H1 (cell line): ENCODE measurements around the gene FHIT. TPM values are rescaled to one million over a fixed set of nuclear protein-coding genes. Genes with fewer than 3 reads are reported as not detected.

Experiments
- CTCF ChIA-PET: fragments of 300-600 bp; sonication (Branson Sonifier 250); formaldehyde crosslinking; loops from one replicate; lab custom pipeline; 2021; ENCODE audit not compliant: partially characterized antibody; lab: Charles Lee
- POLR2A ChIA-PET: fragments of 300-600 bp; sonication (Branson Sonifier 250); formaldehyde crosslinking; loops from one replicate; lab custom pipeline; 2021; ENCODE audit warnings: inconsistent platforms; ENCODE audit not compliant: partially characterized antibody; lab: Charles Lee
- DNase-seq, 2 experiments: peaks; one replicate each; pipeline versions ENCODE4 v3.0.0 to v3.0.0-alpha.2; 2010 to 2022; ENCODE audit warnings: low spot score in 2 of 2, low read depth in 1 of 2, mixed read lengths in 1 of 2
- FAIRE-seq: peaks from 2 replicates; lab custom pipeline; 2011; peaks lifted over from hg19 to GRCh38; lab: Jason Lieb, UNC
- H2AFZ ChIP-seq: 2 replicates; pipeline ENCODE4 v1.8.1; 2012; ENCODE audit warnings: low read length, inconsistent platforms
- H2AK5ac ChIP-seq: 2 replicates; pipeline ENCODE4 v1.6.1; 2013; ENCODE audit warnings: low read depth, low read length
- H2BK120ac ChIP-seq: replicated peaks from 2 replicates; pipeline ENCODE3; 2013; ENCODE audit warnings: low read depth, low read length, inconsistent platforms
- H2BK12ac ChIP-seq: 2 replicates; pipeline ENCODE4 v1.6.1; 2013; ENCODE audit warnings: low read depth, low read length
- H2BK15ac ChIP-seq: 2 replicates; pipeline ENCODE4 v1.6.1; 2013; ENCODE audit warnings: low read length
- H2BK20ac ChIP-seq: 2 replicates; pipeline ENCODE4 v1.6.1; 2013; ENCODE audit warnings: low read length
- H2BK5ac ChIP-seq: 2 replicates; pipeline ENCODE4 v1.6.1; 2013; ENCODE audit warnings: low read depth, low read length
- H3K14ac ChIP-seq: 2 replicates; pipeline ENCODE4 v1.6.1; 2013; ENCODE audit warnings: inconsistent platforms; ENCODE audit not compliant: insufficient read length
- H3K18ac ChIP-seq: 2 replicates; pipeline ENCODE4 v1.6.1; 2013; ENCODE audit warnings: low read length; ENCODE audit errors: extremely low read depth
- H3K23ac ChIP-seq: 2 replicates; pipeline ENCODE4 v1.6.1; 2013; ENCODE audit warnings: inconsistent platforms; ENCODE audit not compliant: insufficient read length
- H3K23me2 ChIP-seq: 2 replicates; pipeline ENCODE4 v1.6.1; 2013; ENCODE audit warnings: low read depth, low read length
- H3K27ac ChIP-seq: 2 replicates; pipeline ENCODE4 v1.6.1; 2011; ENCODE audit warnings: low read depth, low read length, inconsistent platforms
- H3K27me3 ChIP-seq, 4 experiments: replicated peaks in 1 of 4; 1 replicate in 1 of 4; 2 replicates in 3 of 4; pipeline versions ENCODE4 v1.6.1 to v1.8.1; 2011 to 2013; ENCODE audit warnings: low read length in 3 of 4, mild to moderate bottlenecking in 3 of 4, inconsistent platforms in 2 of 4, mixed read lengths in 2 of 4, moderate library complexity in 1 of 4; ENCODE audit not compliant: control insufficient read depth in 3 of 4, insufficient read depth in 3 of 4; ENCODE audit errors: extremely low read depth in 1 of 4
- H3K36me3 ChIP-seq, 4 experiments: 2 replicates each; pipeline versions ENCODE4 v1.6.1 to v1.8.1; 2011 to 2013; ENCODE audit warnings: mild to moderate bottlenecking in 4 of 4, low read length in 3 of 4, moderate library complexity in 2 of 4, control low read depth in 1 of 4, inconsistent platforms in 1 of 4; ENCODE audit not compliant: insufficient read depth in 4 of 4, control insufficient read depth in 2 of 4
- H3K4ac ChIP-seq: replicated peaks from 2 replicates; pipeline ENCODE3; 2013; ENCODE audit warnings: low read length, low read depth, mixed read lengths, inconsistent platforms; ENCODE audit not compliant: insufficient read length
- H3K4me1 ChIP-seq, 4 experiments: replicated peaks in 1 of 4; 1 replicate in 1 of 4; 2 replicates in 3 of 4; pipeline versions ENCODE4 v1.6.1 to v1.8.1; 2011 to 2013; ENCODE audit warnings: low read length in 3 of 4, inconsistent platforms in 2 of 4, mixed read lengths in 1 of 4; ENCODE audit not compliant: insufficient read depth in 4 of 4, control insufficient read depth in 3 of 4
- H3K4me2 ChIP-seq, 2 experiments: 2 replicates each; pipeline versions ENCODE4 v1.6.1 to v1.8.1; 2011 to 2013; ENCODE audit warnings: low read depth in 2 of 2, low read length in 2 of 2, control low read depth in 1 of 2, inconsistent platforms in 1 of 2, mild to moderate bottlenecking in 1 of 2; ENCODE audit not compliant: insufficient read depth in 1 of 2
- H3K4me3 ChIP-seq, 4 experiments: fragments of 200-600, 300-600 bp in 1 of 4; sonication (generic), shearing (Covaris generic), sonication (Bioruptor Twin) in 1 of 4; 2 replicates each; pipeline versions ENCODE4 v1.5.1 to v1.8.1; 2011 to 2016; ENCODE audit warnings: low read length in 4 of 4, low read depth in 3 of 4, control low read depth in 2 of 4, inconsistent platforms in 2 of 4, mild to moderate bottlenecking in 2 of 4, mixed read lengths in 1 of 4, moderate library complexity in 1 of 4; ENCODE audit not compliant: insufficient read depth in 2 of 4; ENCODE audit errors: extremely low read depth in 1 of 4
- H3K56ac ChIP-seq: replicated peaks from 2 replicates; pipeline ENCODE3; 2013; ENCODE audit warnings: low read depth, mild to moderate bottlenecking, mixed read lengths, low read length, inconsistent platforms; ENCODE audit not compliant: insufficient read length
- H3K79me1 ChIP-seq: 2 replicates; pipeline ENCODE4 v1.6.1; 2013; ENCODE audit warnings: low read depth, low read length, control low read depth
- H3K79me2 ChIP-seq, 2 experiments: 2 replicates each; pipeline versions ENCODE4 v1.6.1 to v1.8.1; 2012 to 2013; ENCODE audit warnings: low read length in 2 of 2, mild to moderate bottlenecking in 2 of 2, inconsistent platforms in 1 of 2; ENCODE audit not compliant: insufficient read depth in 2 of 2, control insufficient read depth in 1 of 2
- H3K9ac ChIP-seq, 4 experiments: replicated peaks in 1 of 4; 1 replicate in 1 of 4; 2 replicates in 3 of 4; pipeline versions ENCODE4 v1.6.1 to v1.8.1; 2011 to 2013; ENCODE audit warnings: low read depth in 3 of 4, low read length in 3 of 4, control low read depth in 2 of 4, mild to moderate bottlenecking in 2 of 4, moderate library complexity in 2 of 4, inconsistent platforms in 1 of 4; ENCODE audit errors: extremely low read depth in 1 of 4
- H3K9me3 ChIP-seq, 2 experiments: 2 replicates each; pipeline versions ENCODE4 v1.6.1 to v1.8.1; 2012 to 2013; ENCODE audit warnings: mild to moderate bottlenecking in 2 of 2, moderate library complexity in 2 of 2, control low read depth in 1 of 2, inconsistent platforms in 1 of 2, low read depth in 1 of 2, low read length in 1 of 2, mixed read lengths in 1 of 2; ENCODE audit not compliant: insufficient read depth in 2 of 2
- H4K20me1 ChIP-seq, 2 experiments: replicated peaks in 1 of 2; 2 replicates each; pipeline versions ENCODE3 to v1.8.1; 2011 to 2013; ENCODE audit warnings: inconsistent platforms in 2 of 2, low read length in 2 of 2, mild to moderate bottlenecking in 1 of 2; ENCODE audit not compliant: insufficient read depth in 2 of 2, control insufficient read depth in 1 of 2
- H4K5ac ChIP-seq: 2 replicates; pipeline ENCODE4 v1.6.1; 2013; ENCODE audit warnings: low read length, low read depth, mixed read lengths, inconsistent platforms; ENCODE audit not compliant: insufficient read length
- H4K8ac ChIP-seq: 2 replicates; pipeline ENCODE4 v1.8.0; 2013; ENCODE audit warnings: mild to moderate bottlenecking, moderate library complexity, low read length, inconsistent platforms; ENCODE audit not compliant: insufficient read depth; ENCODE audit errors: extremely low read depth
- H4K91ac ChIP-seq: replicated peaks from 2 replicates; pipeline ENCODE3; 2013; ENCODE audit warnings: low read length, mixed read lengths, inconsistent platforms; ENCODE audit not compliant: insufficient read length
- ATF3 ChIP-seq: IDR thresholded peaks from 2 replicates; pipeline ENCODE4 v1.6.1; 2011; ENCODE audit warnings: low read depth, mild to moderate bottlenecking, low read length; ENCODE audit not compliant: insufficient read depth
- BRCA1 ChIP-seq: IDR thresholded peaks from 2 replicates; pipeline ENCODE4 v1.6.1; 2012; ENCODE audit warnings: low read depth, low read length, improper control_type of control experiment
- EGR1 ChIP-seq: IDR thresholded peaks from 2 replicates; pipeline ENCODE4 v1.6.1; 2011; ENCODE audit warnings: low read depth, low read length, borderline replicate concordance
- EP300 ChIP-seq, 2 experiments: IDR thresholded peaks; 1 replicate in 1 of 2; 2 replicates in 1 of 2; pipeline ENCODE4 v1.6.1; 2011 to 2012; ENCODE audit warnings: low read depth in 2 of 2, low read length in 2 of 2, mild to moderate bottlenecking in 2 of 2, borderline replicate concordance in 1 of 2, inconsistent platforms in 1 of 2, moderate library complexity in 1 of 2
- FOSL1 ChIP-seq: IDR thresholded peaks from 2 replicates; pipeline ENCODE4 v1.6.1; 2011; ENCODE audit warnings: mild to moderate bottlenecking, low read depth, low read length, moderate library complexity; ENCODE audit not compliant: insufficient read depth
- GABPA ChIP-seq: IDR thresholded peaks from 2 replicates; pipeline ENCODE4 v1.6.1; 2011; ENCODE audit warnings: mild to moderate bottlenecking, low read length, moderate library complexity, borderline replicate concordance; ENCODE audit not compliant: insufficient read depth
- HDAC6 ChIP-seq: IDR thresholded peaks from one replicate; pipeline ENCODE4 v1.7.1; 2012; ENCODE audit warnings: low read depth, mild to moderate bottlenecking, inconsistent platforms, low read length, moderate library complexity
- NRF1 ChIP-seq: IDR thresholded peaks from 2 replicates; pipeline ENCODE4 v1.6.1; 2011; ENCODE audit warnings: mild to moderate bottlenecking, low read depth, low read length, improper control_type of control experiment
- POLR2AphosphoS5 ChIP-seq: IDR thresholded peaks from 2 replicates; pipeline ENCODE4 v1.6.1; 2011; ENCODE audit warnings: low read depth, low read length
- POU5F1 ChIP-seq: IDR thresholded peaks from 2 replicates; pipeline ENCODE4 v1.6.1; 2011; ENCODE audit warnings: low read depth, mild to moderate bottlenecking, low read length, moderate library complexity
- RAD21 ChIP-seq, 2 experiments: IDR thresholded peaks in 1 of 2; conservative IDR thresholded peaks in 1 of 2; 2 replicates each; pipeline ENCODE4 v1.6.1; 2011; ENCODE audit warnings: low read depth in 2 of 2, low read length in 2 of 2, improper control_type of control experiment in 1 of 2, inconsistent platforms in 1 of 2, mild to moderate bottlenecking in 1 of 2, moderate library complexity in 1 of 2
- SUZ12 ChIP-seq: fragments of 200-600 bp; sonication (generic); IDR thresholded peaks from 2 replicates; pipeline ENCODE4 v1.6.1; 2012; ENCODE audit warnings: mild to moderate bottlenecking, inconsistent platforms, low read length, moderate library complexity, mixed read lengths
- TAF7 ChIP-seq: optimal IDR thresholded peaks from 2 replicates; pipeline ENCODE3; 2011; ENCODE audit warnings: low read depth, mild to moderate bottlenecking, inconsistent platforms, low read length, moderate library complexity, borderline replicate concordance
- WGBS, 2 experiments: shearing (Covaris generic) in 1 of 2; methylation state at CpG; one replicate each; pipeline versions ENCODE4 v1.1.6 to v1.1.7; 2013 to 2015; ENCODE audit warnings: low lambda C conversion rate in 2 of 2, mixed read lengths in 2 of 2, inconsistent platforms in 1 of 2, low coverage in 1 of 2, missing lambda C conversion rate in 1 of 2; ENCODE audit not compliant: insufficient replicate concordance in 2 of 2, insufficient coverage in 1 of 2, insufficient read length in 1 of 2; ENCODE audit errors: extremely low coverage in 1 of 2, missing lambda C conversion rate in 1 of 2; 5-methylcytosine and 5-hydroxymethylcytosine counted together
- polyA plus RNA-seq, 7 experiments: library from polyadenylated mRNA; depleted of rRNA in 3 of 7; stranded (reverse) in 5 of 7; unstranded in 2 of 7; fragments of >200 nt in 5 of 7; fragments of 200-250 nt in 2 of 7; gene quantifications; 1 replicate in 5 of 7; 2 replicates in 1 of 7; 4 replicates in 1 of 7; pipeline versions ENCODE4 v1.2.1 to v1.2.3, GENCODE V29; 2011 to 2013; ENCODE audit warnings: missing spikeins in 2 of 7, mixed read lengths in 2 of 7
- total RNA-seq: library from RNA; stranded (reverse); fragmentation: NEBNext Ultra II Directional; extraction: Animal tissue kit (Norgen Biotek cat#: 25700); gene quantifications from 2 replicates; pipeline ENCODE4 v1.2.1, GENCODE V29; 2021

The FHIT gene
- total and polyA plus RNA-seq, 2 of the 8 experiments (the other 6 are each of a cell fraction or from before 2014, with no cell fraction given): 1.2 to 3.2 TPM

GRCh38 chr3:61224823-61225222 lies 26.4 kb downstream of the FHIT start:
- no peaks in the 10 kb centered on the region for H3K27me3 ChIP-seq
- H3K23me2 ChIP-seq: no peaks in the 10 kb centered on the region
- no peak overlapping the region for H3K4me3 ChIP-seq
- no peaks in the 10 kb centered on the region for H3K36me3 ChIP-seq
- H3K18ac ChIP-seq: no peak overlapping the region
- H3K27ac ChIP-seq: no peak overlapping the region
- no peaks in the 10 kb centered on the region for H4K20me1 ChIP-seq
- peaks cover 0 to 3% (median 0%) of the 10 kb centered on the region in 4 experiments; a peak in 2 of 7 replicates for H3K4me1 ChIP-seq
- no peak for FAIRE-seq
- no peaks in the 10 kb centered on the region for H3K9me3 ChIP-seq
- no peak overlapping the region for H3K4ac ChIP-seq
- no peak overlapping the region for H3K14ac ChIP-seq
- no peak overlapping the region for H3K23ac ChIP-seq
- no peak overlapping the region for H2AFZ ChIP-seq
- POLR2A ChIA-PET: no interaction called here
- H3K79me2 ChIP-seq: no peaks in the 10 kb centered on the region
- no peak overlapping the region for H3K4me2 ChIP-seq
- no peak overlapping the region for H4K91ac ChIP-seq
- WGBS, 2 experiments: 98% methylated on average over 2 of the region's 2 CpGs; no CpG with 5 or more reads in 1 of the 2 experiments
- no peak overlapping the region for H2BK12ac ChIP-seq
- no peak overlapping the region for H2BK120ac ChIP-seq
- no peak overlapping the region for H4K8ac ChIP-seq
- H3K9ac ChIP-seq: no peak overlapping the region
- no peak overlapping the region for H3K56ac ChIP-seq
- no peaks in the 10 kb centered on the region for H3K79me1 ChIP-seq
- no peak overlapping the region for H2BK20ac ChIP-seq
- H4K5ac ChIP-seq: no peak overlapping the region
- H2BK5ac ChIP-seq: no peak overlapping the region
- no peak overlapping the region for H2BK15ac ChIP-seq
- no peak for DNase-seq
- H2AK5ac ChIP-seq: no peak overlapping the region
- CTCF ChIA-PET: no interaction called here
- TF ChIP-seq ATF3: no peak
- no peak for TF ChIP-seq EGR1
- no peak for TF ChIP-seq POU5F1
- no peak for TF ChIP-seq HDAC6
- TF ChIP-seq FOSL1: no peak
- no peak for TF ChIP-seq TAF7
- TF ChIP-seq BRCA1: no peak
- no peak for TF ChIP-seq EP300 (IDR thresholded peaks at IDR 0.05; ENCODE audit: borderline replicate concordance in 1 of 2, low read depth in 2 of 2, low read length in 2 of 2)
- TF ChIP-seq SUZ12: no peak
- TF ChIP-seq RAD21 (IDR thresholded peaks at IDR 0.05 in 1 of 2, conservative IDR thresholded peaks at IDR 0.05 in 1 of 2; ENCODE audit: low read depth in 2 of 2, low read length in 2 of 2): no peak
- TF ChIP-seq GABPA: no peak
- no peak for TF ChIP-seq POLR2AphosphoS5
- no peak for TF ChIP-seq NRF1
